Ishikawa (cell line): ENCODE measurements around the gene INPP4B.

Experiments
- CEBPB ChIP-seq: IDR thresholded peaks from 2 replicates; pipeline ENCODE4 v1.6.1; 2012
- CREB1 ChIP-seq: IDR thresholded peaks from 2 replicates; pipeline ENCODE4 v1.6.1; 2012; ENCODE audit warnings: low read depth
- EGR1 ChIP-seq: IDR thresholded peaks from 2 replicates; pipeline ENCODE4 v1.6.1; 2012
- EP300 ChIP-seq: IDR thresholded peaks from 2 replicates; pipeline ENCODE4 v1.6.1; 2012; ENCODE audit warnings: borderline replicate concordance
- FOXM1 ChIP-seq: IDR thresholded peaks from 2 replicates; pipeline ENCODE4 v1.6.1; 2012; ENCODE audit warnings: low read depth, borderline replicate concordance
- NFIC ChIP-seq: IDR thresholded peaks from 2 replicates; pipeline ENCODE4 v1.6.1; 2012
- RAD21 ChIP-seq: IDR thresholded peaks from 2 replicates; pipeline ENCODE4 v1.6.1; 2012; ENCODE audit warnings: low read depth
- REST ChIP-seq: IDR thresholded peaks from 2 replicates; pipeline ENCODE4 v1.6.1; 2012; ENCODE audit warnings: low read depth, mild to moderate bottlenecking
- TAF1 ChIP-seq: IDR thresholded peaks from 2 replicates; pipeline ENCODE4 v1.6.1; 2012; ENCODE audit warnings: low read depth, mild to moderate bottlenecking
- TCF12 ChIP-seq: IDR thresholded peaks from 2 replicates; pipeline ENCODE4 v1.6.1; 2012; ENCODE audit warnings: low read depth
- TEAD4 ChIP-seq: IDR thresholded peaks from 2 replicates; pipeline ENCODE4 v1.6.1; 2012
- YY1 ChIP-seq: IDR thresholded peaks from 2 replicates; pipeline ENCODE4 v1.6.1; 2012; ENCODE audit warnings: low read depth
- ZBTB7A ChIP-seq: IDR thresholded peaks from 2 replicates; pipeline ENCODE4 v1.6.1; 2012; ENCODE audit warnings: low read depth
- TF ChIP-seq, protein P1 (sequence below): IDR thresholded peaks from 2 replicates; pipeline ENCODE4 v1.6.1; 2012
- TF ChIP-seq, protein P2 (sequence below): IDR thresholded peaks from 2 replicates; pipeline ENCODE4 v1.6.1; 2012

INPP4B gene

GRCh38 chr4:142292231-142292630, 553.9 kb downstream of the INPP4B start:
- TF ChIP-seq ZBTB7A (no peak), FOXM1 (no peak), TCF12 (no peak), EGR1 (no peak), EP300 (no peak), TEAD4 (no peak), REST (no peak)
- TF ChIP-seq, protein P1, sequence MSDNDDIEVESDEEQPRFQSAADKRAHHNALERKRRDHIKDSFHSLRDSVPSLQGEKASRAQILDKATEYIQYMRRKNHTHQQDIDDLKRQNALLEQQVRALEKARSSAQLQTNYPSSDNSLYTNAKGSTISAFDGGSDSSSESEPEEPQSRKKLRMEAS, result no peak
- TF ChIP-seq, protein P2, sequence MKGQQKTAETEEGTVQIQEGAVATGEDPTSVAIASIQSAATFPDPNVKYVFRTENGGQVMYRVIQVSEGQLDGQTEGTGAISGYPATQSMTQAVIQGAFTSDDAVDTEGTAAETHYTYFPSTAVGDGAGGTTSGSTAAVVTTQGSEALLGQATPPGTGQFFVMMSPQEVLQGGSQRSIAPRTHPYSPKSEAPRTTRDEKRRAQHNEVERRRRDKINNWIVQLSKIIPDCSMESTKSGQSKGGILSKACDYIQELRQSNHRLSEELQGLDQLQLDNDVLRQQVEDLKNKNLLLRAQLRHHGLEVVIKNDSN, result no peak

- no peak for TF ChIP-seq TEAD4
These were observed 554.6 kb downstream of the INPP4B start for GRCh38 chr4:142291299-142292050.

GRCh38 chr4:142287371-142287770, 558.7 kb downstream of the INPP4B start:
- TF ChIP-seq TCF12 (no peak), RAD21 (no peak), TEAD4 (no peak), ZBTB7A (no peak), CREB1 (no peak), REST (no peak), NFIC (no peak), YY1 (no peak), TAF1 (no peak), EGR1 (no peak), CEBPB (no peak), EP300 (no peak)
- TF ChIP-seq, protein P2, result no peak
- TF ChIP-seq, protein P1, result no peak

DNA sequence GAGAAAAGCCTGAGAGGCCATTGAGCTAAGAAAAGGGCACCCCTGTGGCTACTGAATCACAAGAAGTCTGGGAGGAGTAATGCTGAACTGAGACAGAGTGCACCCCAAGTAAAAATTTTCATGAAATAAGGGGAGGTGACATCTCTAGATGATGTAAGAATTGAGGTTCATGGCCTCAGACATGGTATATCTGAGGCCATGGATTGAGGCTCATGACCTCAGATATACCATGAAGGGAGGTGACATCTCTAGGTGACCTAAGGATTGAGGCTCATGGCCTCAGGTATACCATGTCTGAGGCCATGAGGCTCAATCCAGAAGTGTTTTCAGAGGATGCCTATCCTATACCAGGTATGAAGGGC, 560.9 kb downstream of the INPP4B start:
- TF ChIP-seq TAF1 (no peak), TCF12 (no peak), CEBPB (no peak), EP300 (no peak), EGR1 (no peak), ZBTB7A (no peak), RAD21 (no peak), YY1 (no peak), CREB1 (no peak), FOXM1 (no peak), NFIC (no peak), REST (no peak), TEAD4 (no peak)
- TF ChIP-seq, protein P2, result no peak
- TF ChIP-seq, protein P1, result no peak
